SK-N-SH treated with all-trans-retinoic acid at 6 μM for 48 hours (cell line): ENCODE measurements around the gene HSD11B1.

Experiments
- ATAC-seq: fragments of 200-7000 bp; cut with Tn5 transposase; 3 replicates; pipeline ENCODE4 v1.9.1; 2020; ENCODE audit warnings: mild to moderate bottlenecking, moderate library complexity
- ARNTL ChIP-seq: fragments of 450-650 bp; formaldehyde crosslinking; IDR thresholded peaks from 2 replicates; pipeline ENCODE4 v1.5.0; 2020; ENCODE audit warnings: low read depth, mild to moderate bottlenecking, moderate library complexity, borderline replicate concordance
- BACH2 ChIP-seq: fragments of 250-450 bp; sonication (Bioruptor Pico); IDR thresholded peaks from 2 replicates; pipeline ENCODE4 v1.9.0; 2021; ENCODE audit warnings: mild to moderate bottlenecking, borderline replicate concordance
- CREB5 ChIP-seq: fragments of 250-450 bp; sonication (Bioruptor Pico); IDR thresholded peaks from 2 replicates; pipeline ENCODE4 v1.5.1; 2020; ENCODE audit warnings: low read depth, mild to moderate bottlenecking, moderate library complexity
- CSDC2 ChIP-seq: fragments of 250-450 bp; sonication (Bioruptor Pico); IDR thresholded peaks from 2 replicates; pipeline ENCODE4 v1.5.0; 2020; ENCODE audit warnings: mild to moderate bottlenecking, moderate library complexity
- CSRNP3 ChIP-seq: fragments of 250-450 bp; sonication (Bioruptor Pico); IDR thresholded peaks from 2 replicates; pipeline ENCODE4 v1.5.1; 2021; ENCODE audit warnings: mild to moderate bottlenecking, moderate library complexity
- GLIS3 ChIP-seq: fragments of 250-450 bp; sonication (Bioruptor Pico); IDR thresholded peaks from 2 replicates; pipeline ENCODE4 v1.5.0; 2020; ENCODE audit warnings: mild to moderate bottlenecking, moderate library complexity
- ISL1 ChIP-seq: fragments of 250-450 bp; sonication (Bioruptor Pico); IDR thresholded peaks from 2 replicates; pipeline ENCODE4 v2.1.2; 2022; ENCODE audit warnings: mild to moderate bottlenecking, moderate library complexity
- OSR1 ChIP-seq: fragments of 250-450 bp; sonication (Bioruptor Pico); IDR thresholded peaks from 2 replicates; pipeline ENCODE4 v1.8.0; 2022; ENCODE audit warnings: moderate library complexity, mild to moderate bottlenecking, inconsistent platforms
- PATZ1 ChIP-seq: fragments of 250-450 bp; sonication (Bioruptor Pico); IDR thresholded peaks from 2 replicates; pipeline ENCODE4 v1.8.0; 2020; ENCODE audit warnings: mild to moderate bottlenecking, moderate library complexity, borderline replicate concordance
- POU6F1 ChIP-seq: fragments of 250-450 bp; sonication (Bioruptor Pico); IDR thresholded peaks from 2 replicates; pipeline ENCODE4 v1.8.0; 2021; ENCODE audit warnings: low read depth, mild to moderate bottlenecking, moderate library complexity, borderline replicate concordance
- PPARA ChIP-seq: fragments of 250-450 bp; sonication (Bioruptor Pico); IDR thresholded peaks from 2 replicates; pipeline ENCODE4 v1.5.0; 2020; ENCODE audit warnings: mild to moderate bottlenecking, borderline replicate concordance
- RARB ChIP-seq: fragments of 250-450 bp; sonication (Bioruptor Pico); IDR thresholded peaks from 2 replicates; pipeline ENCODE4 v1.8.0; 2021; ENCODE audit warnings: mild to moderate bottlenecking, moderate library complexity
- SNAI2 ChIP-seq: fragments of 250-450 bp; sonication (Bioruptor Pico); IDR thresholded peaks from 2 replicates; pipeline ENCODE4 v1.5.0; 2020; ENCODE audit warnings: mild to moderate bottlenecking, moderate library complexity
- TCF4 ChIP-seq: fragments of 250-450 bp; sonication (Bioruptor Pico); IDR thresholded peaks from 2 replicates; pipeline ENCODE4 v1.8.0; 2021; ENCODE audit warnings: mild to moderate bottlenecking, moderate library complexity, borderline replicate concordance
- TOX ChIP-seq: fragments of 250-450 bp; sonication (Bioruptor Pico); IDR thresholded peaks from 2 replicates; pipeline ENCODE4 v1.8.0; 2021; ENCODE audit warnings: mild to moderate bottlenecking, moderate library complexity, borderline replicate concordance
- TSHZ2 ChIP-seq: fragments of 250-450 bp; sonication (Bioruptor Pico); IDR thresholded peaks from 2 replicates; pipeline ENCODE4 v1.5.0; 2020; ENCODE audit warnings: mild to moderate bottlenecking, moderate library complexity
- ZC3H10 ChIP-seq: fragments of 250-450 bp; sonication (Bioruptor Pico); IDR thresholded peaks from 2 replicates; pipeline ENCODE4 v1.5.1; 2021; ENCODE audit warnings: mild to moderate bottlenecking, moderate library complexity
- ZFP30 ChIP-seq: fragments of 450-650 bp; formaldehyde crosslinking; IDR thresholded peaks from 2 replicates; pipeline ENCODE4 v1.5.0; 2022; ENCODE audit warnings: mild to moderate bottlenecking, moderate library complexity

Gene HSD11B1

GRCh38 chr1:209758400-209758799 is 53.8 kb downstream of the HSD11B1 start (continued):
- no peak for TF ChIP-seq RARB (CRISPR knock-in tag)

GRCh38 chr1:209759829-209760359 is 55.2 kb downstream of the HSD11B1 start:
- no peak for TF ChIP-seq CSRNP3
- no peak for TF ChIP-seq ZC3H10
- TF ChIP-seq BACH2 (CRISPR knock-in tag), result no peak
- no peak for ATAC-seq

GRCh38 chr1:209761011-209761635 is 56.5 kb downstream of the HSD11B1 start:
- TF ChIP-seq GLIS3 (CRISPR knock-in tag) (no peak), TOX (no peak), ISL1 (CRISPR knock-in tag) (no peak), TSHZ2 (CRISPR knock-in tag) (no peak), CREB5 (CRISPR knock-in tag) (no peak)
- peak; percentile 35 for ATAC-seq

GRCh38 chr1:209766051-209766450 is 61.4 kb downstream of the HSD11B1 start:
- no peak for ATAC-seq
- TF ChIP-seq CREB5 (CRISPR knock-in tag) (no peak), PATZ1 (CRISPR knock-in tag) (no peak), POU6F1 (CRISPR knock-in tag) (no peak), OSR1 (CRISPR knock-in tag) (no peak), TOX (no peak), ISL1 (CRISPR knock-in tag) (no peak), ZC3H10 (no peak), CSDC2 (CRISPR knock-in tag) (no peak), SNAI2 (CRISPR knock-in tag) (no peak)

GRCh38 chr1:209767096-209767495 is 62.5 kb downstream of the HSD11B1 start:
- no peak for ATAC-seq
- TF ChIP-seq ZFP30 (CRISPR knock-in tag) (no peak), PPARA (CRISPR knock-in tag) (no peak), TSHZ2 (CRISPR knock-in tag) (no peak), TCF4 (CRISPR knock-in tag) (no peak), CREB5 (CRISPR knock-in tag) (no peak), GLIS3 (CRISPR knock-in tag) (no peak), ARNTL (CRISPR knock-in tag) (no peak)
